GM19438 (cell line): ENCODE results near the gene C5orf47.

Experiments
- ATAC-seq: cut with Tn5 transposase; IDR thresholded peaks from one replicate; pipeline ENCODE4 v1.9.1; 2021; ENCODE audit warnings: low read depth; ENCODE audit not compliant: unreplicated experiment

The C5orf47 gene

DNA sequence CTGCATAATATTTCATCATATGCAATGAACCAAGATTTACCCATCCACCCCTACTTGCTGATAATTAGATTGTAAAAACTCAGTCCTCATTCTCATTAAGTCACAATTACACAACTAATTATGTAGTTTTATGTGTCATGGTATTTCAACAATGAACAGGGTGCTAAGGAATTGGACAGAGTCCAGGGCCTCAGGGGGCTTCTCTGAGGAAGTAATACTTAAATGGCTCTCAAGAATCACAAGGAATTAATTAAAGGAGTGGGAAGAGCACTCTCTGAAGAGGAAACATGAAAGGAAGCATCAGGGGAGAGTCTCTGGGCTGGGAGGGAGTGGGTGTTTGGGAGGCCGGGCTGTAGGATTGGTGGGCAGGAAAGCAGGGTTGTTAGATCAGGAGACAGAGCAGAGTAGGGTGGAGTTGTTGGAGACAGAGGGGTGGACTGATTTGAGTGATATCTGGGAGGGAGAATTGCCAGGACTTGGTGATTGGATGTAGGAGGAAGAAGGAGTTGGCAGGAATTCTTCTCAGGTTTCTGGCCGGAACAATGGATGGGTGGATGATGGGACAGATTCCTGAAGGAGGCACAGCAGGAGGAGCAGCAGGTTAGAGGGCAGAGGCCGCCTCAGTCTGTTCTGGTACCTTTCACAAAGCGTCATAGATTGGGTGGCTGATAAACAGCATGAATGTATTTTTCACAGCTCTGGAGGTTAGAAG is 33.6 kb downstream of the C5orf47 start:
- no peak for ATAC-seq

DNA sequence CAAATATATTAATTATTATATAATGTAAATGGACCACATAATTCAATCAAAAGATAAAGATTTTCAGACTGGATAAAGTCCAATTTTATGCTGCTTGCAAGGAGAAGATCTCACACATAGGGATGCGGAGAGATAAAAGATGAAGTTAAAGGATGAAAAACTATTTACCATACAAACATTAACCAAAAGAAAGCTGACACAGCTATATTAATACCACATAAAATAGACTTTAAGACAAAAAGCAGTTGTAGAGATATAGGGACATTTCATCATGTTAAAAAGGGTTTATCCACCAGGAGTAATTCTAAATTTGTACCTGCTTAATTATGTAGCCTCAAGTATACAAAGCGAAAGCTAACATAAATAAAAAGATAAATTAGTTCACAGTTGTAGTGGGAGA is 41.3 kb downstream of the C5orf47 start:
- no peak for ATAC-seq

DNA sequence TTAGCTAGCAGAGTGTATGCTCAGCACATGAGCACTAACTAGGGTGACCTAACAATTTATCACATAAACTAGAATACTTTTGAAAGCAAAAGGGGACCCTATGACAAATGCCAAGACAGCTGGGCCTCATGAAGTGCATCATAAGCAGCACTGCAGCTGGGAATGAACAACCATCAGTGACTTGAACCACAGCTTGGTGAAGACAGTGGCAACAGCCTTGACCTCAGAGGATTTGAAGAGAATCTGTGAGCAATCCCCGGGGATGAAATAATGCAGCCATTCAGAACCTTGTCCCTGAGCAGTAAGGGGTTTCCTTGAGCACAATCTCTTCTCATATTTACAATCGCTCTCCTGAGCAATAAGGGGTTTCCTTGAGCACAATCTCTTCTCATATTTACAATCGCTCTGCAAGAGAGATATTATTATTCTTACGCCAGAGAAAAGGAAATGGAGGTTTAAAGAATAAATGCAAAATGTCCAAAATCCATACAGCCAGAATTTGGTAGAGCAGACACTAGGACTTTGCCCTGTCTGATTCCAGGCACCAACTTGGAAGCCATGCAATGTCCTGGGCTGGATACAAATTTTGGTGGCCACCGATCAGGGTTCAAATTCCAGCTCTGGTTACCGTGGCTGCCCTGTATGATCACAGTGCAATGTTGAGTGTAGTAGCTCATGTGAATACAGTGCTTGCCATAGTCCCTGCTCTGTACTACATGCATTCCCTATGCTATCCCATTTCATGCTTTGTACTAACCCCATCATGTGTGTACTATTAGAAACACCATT is 55.7 kb downstream of the C5orf47 start:
- ATAC-seq = no peak

DNA sequence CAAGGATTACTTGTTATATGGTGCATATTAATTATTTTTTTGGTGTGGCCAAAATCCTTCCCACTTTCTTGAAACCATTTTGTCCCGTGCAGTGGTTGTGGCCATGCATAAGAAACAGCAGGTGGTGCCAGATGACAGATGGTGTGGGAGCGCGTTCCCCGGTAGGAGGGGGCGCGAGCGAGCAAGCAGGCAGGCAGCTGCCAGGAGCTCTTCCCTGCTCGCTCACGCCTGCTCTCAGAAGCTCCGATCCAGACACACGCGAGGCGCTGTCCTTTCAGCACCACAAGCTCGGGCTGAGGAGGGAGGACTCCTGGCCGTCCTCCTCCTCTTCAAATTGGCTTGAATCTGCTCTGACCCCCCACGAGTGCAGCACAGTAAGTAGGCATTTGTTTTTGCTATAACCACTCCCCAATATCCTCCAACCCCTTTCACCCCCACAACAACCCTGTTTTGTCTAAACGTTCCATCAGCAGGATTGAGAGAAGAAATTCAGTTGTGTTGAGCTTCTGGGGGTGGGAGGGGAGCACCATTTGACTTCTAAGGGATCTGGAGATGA is 56.6 kb downstream of the C5orf47 start, which contains the start of gene NSG2:
Gene NSG2, plus strand, starts transcription at position 237 of the 556 bp plus-strand sequence. CDS start 1,050 bp downstream, outside the sequence.
- ATAC-seq = peak; percentile 99

DNA sequence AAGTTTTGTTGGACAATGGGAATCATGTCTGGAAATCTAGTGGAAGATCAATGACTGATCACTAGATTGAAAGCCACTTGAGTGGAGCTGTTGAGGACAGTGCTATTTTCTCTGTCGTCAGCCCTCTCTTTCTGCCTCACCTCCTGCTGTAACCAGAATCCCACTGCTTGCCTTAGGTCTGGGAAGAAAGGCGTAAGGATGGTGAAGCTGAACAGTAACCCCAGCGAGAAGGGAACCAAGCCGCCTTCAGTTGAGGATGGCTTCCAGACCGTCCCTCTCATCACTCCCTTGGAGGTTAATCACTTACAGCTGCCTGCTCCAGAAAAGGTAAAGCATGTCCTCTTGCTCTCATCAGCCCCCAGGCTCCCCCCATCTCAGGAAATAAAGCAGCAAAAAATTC is 57.6 kb downstream of the C5orf47 start:
- no peak for ATAC-seq

DNA sequence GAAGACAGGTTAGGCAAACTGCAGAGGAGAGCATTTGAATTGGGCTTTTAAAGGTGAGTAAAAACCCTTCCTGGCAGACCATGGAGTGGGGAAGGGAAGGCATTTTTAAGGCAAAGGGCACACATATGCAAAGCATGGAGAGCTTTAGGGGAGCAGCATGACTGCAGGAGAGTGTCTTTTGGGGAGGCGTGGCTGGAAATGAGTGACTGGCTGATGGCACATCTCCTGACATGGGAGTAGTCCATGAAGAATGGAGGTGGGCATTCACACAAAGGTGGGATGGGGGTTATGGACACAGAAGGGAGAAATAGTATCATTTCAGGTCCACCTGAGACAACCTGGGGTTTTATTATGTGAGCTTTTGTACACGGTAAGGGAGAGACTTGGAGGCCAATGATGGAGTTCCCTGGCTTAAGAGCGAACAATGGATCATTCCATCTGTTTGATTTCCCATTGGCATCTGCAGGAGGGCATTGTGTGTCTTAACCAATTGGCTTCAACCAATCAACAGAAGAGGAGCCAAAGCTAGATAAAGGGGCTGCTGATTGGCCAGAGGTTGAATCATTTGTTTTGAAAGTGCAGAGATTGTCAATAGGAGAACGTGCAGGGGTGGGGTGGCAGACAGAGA is 58.6 kb downstream of the C5orf47 start:
- ATAC-seq = no peak

DNA sequence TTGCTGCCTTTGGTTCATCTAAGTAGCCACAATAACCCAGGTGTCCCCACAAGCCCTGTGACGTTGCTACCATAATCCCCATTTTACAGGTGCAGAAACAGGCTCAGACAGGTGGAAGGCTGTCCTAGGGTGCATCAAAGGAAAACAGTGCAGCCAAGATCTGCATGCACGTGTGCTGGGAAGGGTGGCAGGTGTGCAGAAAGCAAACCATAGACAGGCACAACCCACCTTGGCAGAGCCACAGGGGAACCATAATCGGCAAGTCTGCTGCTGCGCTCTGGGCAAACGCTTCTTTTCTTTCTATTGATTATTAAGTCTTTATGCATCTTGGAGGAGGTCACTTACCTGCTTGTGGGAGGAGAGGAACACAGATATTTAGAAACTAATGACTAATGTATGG is 63.7 kb downstream of the C5orf47 start:
- no peak for ATAC-seq

DNA sequence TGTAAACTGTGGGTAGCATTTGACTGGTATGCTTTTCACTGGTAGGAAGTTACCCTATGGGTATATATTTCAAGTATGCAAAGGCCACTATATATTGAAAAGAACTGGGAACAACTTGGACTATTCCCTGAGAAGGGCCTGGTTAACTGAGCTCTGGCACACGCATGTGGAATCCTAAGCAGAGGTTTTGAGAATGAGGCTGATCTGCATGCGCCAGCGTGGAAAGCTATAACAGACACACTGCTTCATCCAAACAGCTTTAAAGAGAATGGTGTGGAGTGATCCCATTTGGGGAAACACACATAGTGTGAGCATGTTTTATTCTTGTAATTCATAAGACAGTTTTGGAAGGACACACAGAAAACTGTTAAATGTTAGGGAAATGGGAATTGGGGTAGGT is 64.9 kb downstream of the C5orf47 start:
- no peak for ATAC-seq
